ENCODE data around the gene COL5A1.

Gene COL5A1

GRCh38 chr9:134634667-134635230 lies 6.9 kb upstream of the COL5A1 start:
- Histone ChIP-seq H3K36me3 (ENCODE audit: control insufficient read depth, insufficient read depth, low read length) (no peaks in the 10 kb centered on the region), H3K9me3 (ENCODE audit: control insufficient read depth, low read length) (no peaks in the 10 kb centered on the region), H3K4me3 (ENCODE audit: extremely low read depth, insufficient read depth, low read length, poor library complexity, severe bottlenecking) (no peak overlapping the region), H3K4me1 (ENCODE audit: control insufficient read depth, insufficient read depth, low read length, poor library complexity, severe bottlenecking) (peaks cover 22% of the 10 kb centered on the region), H3K27ac (ENCODE audit: low read depth, low read length, severe bottlenecking) (no peak overlapping the region)
- 95 to 96% methylated on average over 13 of the region's 15 CpGs for WGBS, 2 experiments (ENCODE audit: insufficient coverage in 2 of 2)

GRCh38 chr9:134635351-134636148 lies 6.1 kb upstream of the COL5A1 start:
- H3K9me3 ChIP-seq (ENCODE audit: control insufficient read depth, low read length) = no peaks in the 10 kb centered on the region
- peaks cover 30% of the 10 kb centered on the region for H3K4me1 ChIP-seq (ENCODE audit: control insufficient read depth, insufficient read depth, low read length, poor library complexity, severe bottlenecking)
- H3K36me3 ChIP-seq (ENCODE audit: control insufficient read depth, insufficient read depth, low read length) = no peaks in the 10 kb centered on the region
- no peak overlapping the region for H3K27ac ChIP-seq (ENCODE audit: low read depth, low read length, severe bottlenecking)
- no peak overlapping the region for H3K4me3 ChIP-seq (ENCODE audit: extremely low read depth, insufficient read depth, low read length, poor library complexity, severe bottlenecking)
- WGBS, 2 experiments (ENCODE audit: insufficient coverage in 2 of 2) = 96% methylated on average over 15 of the region's 17 CpGs

- Histone ChIP-seq H3K4me1 (ENCODE audit: control insufficient read depth, insufficient read depth, low read length, poor library complexity, severe bottlenecking) (peaks cover 36% of the 10 kb centered on the region), H3K36me3 (ENCODE audit: control insufficient read depth, insufficient read depth, low read length) (no peaks in the 10 kb centered on the region), H3K27ac (ENCODE audit: low read depth, low read length, severe bottlenecking) (no peak overlapping the region), H3K9me3 (ENCODE audit: control insufficient read depth, low read length) (no peaks in the 10 kb centered on the region), H3K4me3 (ENCODE audit: extremely low read depth, insufficient read depth, low read length, poor library complexity, severe bottlenecking) (no peak overlapping the region)
- 90 to 100% methylated on average over 2 of the region's 2 CpGs for WGBS, 2 experiments (ENCODE audit: insufficient coverage in 2 of 2)
Measured at GRCh38 chr9:134636149-134636507, 5.5 kb upstream of the COL5A1 start.

GRCh38 chr9:134637241-134637640 lies 4.4 kb upstream of the COL5A1 start:
- 64 to 74% methylated on average over 11 of the region's 12 CpGs for WGBS, 2 experiments (ENCODE audit: insufficient coverage in 2 of 2)
- Histone ChIP-seq H3K9me3 (ENCODE audit: control insufficient read depth, low read length) (no peaks in the 10 kb centered on the region), H3K27ac (ENCODE audit: low read depth, low read length, severe bottlenecking) (peak overlapping the region; percentile 13), H3K36me3 (ENCODE audit: control insufficient read depth, insufficient read depth, low read length) (no peaks in the 10 kb centered on the region), H3K4me1 (ENCODE audit: control insufficient read depth, insufficient read depth, low read length, poor library complexity, severe bottlenecking) (peaks cover 37% of the 10 kb centered on the region), H3K4me3 (ENCODE audit: extremely low read depth, insufficient read depth, low read length, poor library complexity, severe bottlenecking) (no peak overlapping the region)

- whole genome bisulfite sequencing, 2 experiments (ENCODE audit: insufficient coverage in 2 of 2) = 94 to 97% methylated on average over 16 to 18 of the region's 23 CpGs
- peaks cover under 1% of the 10 kb centered on the region for H3K36me3 ChIP-seq (ENCODE audit: control insufficient read depth, insufficient read depth, low read length)
Measured at GRCh38 chr9:134637696-134638501, 3.7 kb upstream of the COL5A1 start.

GRCh38 chr9:134638502-134639090 lies 3.0 kb upstream of the COL5A1 start:
- Histone ChIP-seq H3K4me1 (ENCODE audit: control insufficient read depth, insufficient read depth, low read length, poor library complexity, severe bottlenecking) (peaks cover 37% of the 10 kb centered on the region), H3K9me3 (ENCODE audit: control insufficient read depth, low read length) (no peaks in the 10 kb centered on the region), H3K27ac (ENCODE audit: low read depth, low read length, severe bottlenecking) (no peak overlapping the region), H3K4me3 (ENCODE audit: extremely low read depth, insufficient read depth, low read length, poor library complexity, severe bottlenecking) (no peak overlapping the region), H3K36me3 (ENCODE audit: control insufficient read depth, insufficient read depth, low read length) (peaks cover 8% of the 10 kb centered on the region)
- 96 to 98% methylated on average over 13 of the region's 13 CpGs for WGBS, 2 experiments (ENCODE audit: insufficient coverage in 2 of 2)

More at GRCh38 chr9:134637696-134638501, 3.7 kb upstream of the COL5A1 start:
- Histone ChIP-seq H3K9me3 (ENCODE audit: control insufficient read depth, low read length) (no peaks in the 10 kb centered on the region), H3K4me3 (ENCODE audit: extremely low read depth, insufficient read depth, low read length, poor library complexity, severe bottlenecking) (no peak overlapping the region), H3K27ac (ENCODE audit: low read depth, low read length, severe bottlenecking) (no peak overlapping the region), H3K4me1 (ENCODE audit: control insufficient read depth, insufficient read depth, low read length, poor library complexity, severe bottlenecking) (peaks cover 37% of the 10 kb centered on the region)

- Histone ChIP-seq H3K36me3 (ENCODE audit: control insufficient read depth, insufficient read depth, low read length) (peaks cover 15% of the 10 kb centered on the region), H3K27ac (ENCODE audit: low read depth, low read length, severe bottlenecking) (no peak overlapping the region), H3K4me3 (ENCODE audit: extremely low read depth, insufficient read depth, low read length, poor library complexity, severe bottlenecking) (no peak overlapping the region), H3K9me3 (ENCODE audit: control insufficient read depth, low read length) (no peaks in the 10 kb centered on the region), H3K4me1 (ENCODE audit: control insufficient read depth, insufficient read depth, low read length, poor library complexity, severe bottlenecking) (peaks cover 41% of the 10 kb centered on the region)
- 92% methylated on average over 2 to 4 of the region's 5 CpGs for WGBS, 2 experiments (ENCODE audit: insufficient coverage in 2 of 2)
Measured at GRCh38 chr9:134639994-134640393, 1.6 kb upstream of the COL5A1 start.

GRCh38 chr9:134640506-134641172 lies 964 bp upstream of the COL5A1 start:
- peak overlapping the region; percentile 91 for H3K27ac ChIP-seq (ENCODE audit: low read depth, low read length, severe bottlenecking)
- H3K4me1 ChIP-seq (ENCODE audit: control insufficient read depth, insufficient read depth, low read length, poor library complexity, severe bottlenecking) = peaks cover 43% of the 10 kb centered on the region
- peaks cover 21% of the 10 kb centered on the region for H3K36me3 ChIP-seq (ENCODE audit: control insufficient read depth, insufficient read depth, low read length)
- WGBS, 2 experiments (ENCODE audit: insufficient coverage in 2 of 2) = 39 to 41% methylated on average over 8 to 10 of the region's 14 CpGs
- H3K9me3 ChIP-seq (ENCODE audit: control insufficient read depth, low read length) = no peaks in the 10 kb centered on the region
- H3K4me3 ChIP-seq (ENCODE audit: extremely low read depth, insufficient read depth, low read length, poor library complexity, severe bottlenecking) = peak overlapping the region; percentile 81

GRCh38 chr9:134641990-134642384 lies 384 bp downstream of the COL5A1 start:
- no peaks in the 10 kb centered on the region for H3K9me3 ChIP-seq (ENCODE audit: control insufficient read depth, low read length)
- H3K27ac ChIP-seq (ENCODE audit: low read depth, low read length, severe bottlenecking) = peak overlapping the region; percentile 91
- peaks cover 45% of the 10 kb centered on the region for H3K4me1 ChIP-seq (ENCODE audit: control insufficient read depth, insufficient read depth, low read length, poor library complexity, severe bottlenecking)
- peaks cover 34% of the 10 kb centered on the region for H3K36me3 ChIP-seq (ENCODE audit: control insufficient read depth, insufficient read depth, low read length)
- 0 to 1% methylated on average over 39 to 43 of the region's 58 CpGs for WGBS, 2 experiments (ENCODE audit: insufficient coverage in 2 of 2)
- H3K4me3 ChIP-seq (ENCODE audit: extremely low read depth, insufficient read depth, low read length, poor library complexity, severe bottlenecking) = peak overlapping the region; percentile 81
